ENCODE measurements around the gene PRODH2. TPM values are rescaled to one million over a fixed set of nuclear protein-coding genes. Genes with fewer than 3 reads are reported as not detected.

PRODH2 gene
- total and polyA plus RNA-seq, 12 donors: 0.07 to 0.46 TPM; not detected in 10

DNA sequence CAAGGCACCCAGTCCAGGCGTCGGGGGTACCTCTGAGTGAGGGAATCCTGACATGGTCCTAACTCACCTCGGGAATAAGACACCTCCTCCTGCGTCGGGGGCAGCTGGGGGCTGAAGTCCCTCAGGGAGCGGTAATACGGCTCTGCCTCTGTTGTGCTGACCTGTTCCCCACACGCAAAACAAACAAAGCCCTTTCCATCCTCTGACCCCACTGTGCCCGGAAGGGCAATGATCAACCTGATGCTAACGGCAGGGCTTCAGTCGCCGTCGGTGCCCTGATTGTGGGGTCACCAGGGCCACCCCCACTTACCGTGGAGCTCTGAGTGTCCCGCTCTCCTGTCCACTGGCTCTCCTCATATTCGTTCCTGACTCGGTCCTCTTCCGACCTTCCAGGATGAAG is 18.3 kb upstream of the PRODH2 start:
- H3K36me3 ChIP-seq (replicated peaks in 1 of 2): no peaks in the 10 kb centered on the region
- no peak overlapping the region for H3K4me3 ChIP-seq
- H3K9me3 ChIP-seq (replicated peaks in 1 of 3): no peaks in the 10 kb centered on the region
- H3K27ac ChIP-seq: no peak overlapping the region
- intact Hi-C loops (cut with DNase I): no loop called here
- 66 to 73% (median 69%) methylated on average over 13 to 18 of the region's 18 CpGs; no CpG with 5 or more reads in 1 of the 4 donors for WGBS, 4 donors
- TF ChIP-seq POLR2A (IDR thresholded peaks at IDR 0.05): no peak
- TF ChIP-seq, protein P1, sequence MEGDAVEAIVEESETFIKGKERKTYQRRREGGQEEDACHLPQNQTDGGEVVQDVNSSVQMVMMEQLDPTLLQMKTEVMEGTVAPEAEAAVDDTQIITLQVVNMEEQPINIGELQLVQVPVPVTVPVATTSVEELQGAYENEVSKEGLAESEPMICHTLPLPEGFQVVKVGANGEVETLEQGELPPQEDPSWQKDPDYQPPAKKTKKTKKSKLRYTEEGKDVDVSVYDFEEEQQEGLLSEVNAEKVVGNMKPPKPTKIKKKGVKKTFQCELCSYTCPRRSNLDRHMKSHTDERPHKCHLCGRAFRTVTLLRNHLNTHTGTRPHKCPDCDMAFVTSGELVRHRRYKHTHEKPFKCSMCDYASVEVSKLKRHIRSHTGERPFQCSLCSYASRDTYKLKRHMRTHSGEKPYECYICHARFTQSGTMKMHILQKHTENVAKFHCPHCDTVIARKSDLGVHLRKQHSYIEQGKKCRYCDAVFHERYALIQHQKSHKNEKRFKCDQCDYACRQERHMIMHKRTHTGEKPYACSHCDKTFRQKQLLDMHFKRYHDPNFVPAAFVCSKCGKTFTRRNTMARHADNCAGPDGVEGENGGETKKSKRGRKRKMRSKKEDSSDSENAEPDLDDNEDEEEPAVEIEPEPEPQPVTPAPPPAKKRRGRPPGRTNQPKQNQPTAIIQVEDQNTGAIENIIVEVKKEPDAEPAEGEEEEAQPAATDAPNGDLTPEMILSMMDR (IDR thresholded peaks at IDR 0.05): no peak
- DNase-seq: no peak
- no peaks in the 10 kb centered on the region for H3K4me1 ChIP-seq (replicated peaks in 1 of 2)
- H3K27me3 ChIP-seq: peaks cover 7% of the 10 kb centered on the region

DNA sequence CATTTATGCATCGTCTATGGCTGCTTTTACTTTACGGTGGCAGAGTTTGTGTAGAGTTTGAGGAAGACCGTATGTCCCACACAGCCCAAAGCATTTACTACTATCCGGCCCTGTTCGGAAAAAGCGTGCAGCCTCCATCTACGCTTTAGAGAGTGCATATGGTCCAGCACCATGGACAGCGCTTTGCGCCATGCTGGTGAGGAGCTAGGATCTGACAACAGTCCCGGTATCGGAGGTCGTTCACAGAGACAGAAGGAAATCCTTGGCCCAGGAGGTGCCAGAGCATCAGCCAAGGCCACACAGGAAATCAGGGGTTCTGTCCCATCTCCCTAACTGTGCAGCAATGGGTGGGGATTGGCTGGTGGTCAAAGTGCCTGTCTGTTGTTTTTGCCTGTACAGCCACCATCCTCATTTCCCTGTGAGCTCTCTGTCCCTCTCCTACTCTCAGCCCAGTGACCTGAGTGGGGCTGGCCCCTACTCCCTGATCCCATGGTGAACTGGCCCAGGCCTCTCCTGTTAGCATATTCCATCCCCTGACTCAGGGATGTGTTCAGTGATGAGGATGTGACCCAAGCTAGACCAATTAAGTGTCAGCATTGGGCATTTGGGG is 16.2 kb upstream of the PRODH2 start:
- no peaks in the 10 kb centered on the region for H3K4me1 ChIP-seq (replicated peaks in 1 of 2)
- H3K27ac ChIP-seq: no peak overlapping the region
- intact Hi-C loops (cut with DNase I): no loop called here
- H3K27me3 ChIP-seq: peaks cover 11% of the 10 kb centered on the region
- WGBS, 4 donors: 9 to 18% (median 13%) methylated on average over 8 to 12 of the region's 12 CpGs
- TF ChIP-seq, protein P1 (IDR thresholded peaks at IDR 0.05): no peak
- TF ChIP-seq POLR2A (IDR thresholded peaks at IDR 0.05): no peak
- no peak overlapping the region for H3K4me3 ChIP-seq
- no peaks in the 10 kb centered on the region for H3K9me3 ChIP-seq (replicated peaks in 1 of 3)
- DNase-seq: peak; percentile 53 to 79 (median 70)
- H3K36me3 ChIP-seq (replicated peaks in 1 of 2): no peaks in the 10 kb centered on the region

DNA sequence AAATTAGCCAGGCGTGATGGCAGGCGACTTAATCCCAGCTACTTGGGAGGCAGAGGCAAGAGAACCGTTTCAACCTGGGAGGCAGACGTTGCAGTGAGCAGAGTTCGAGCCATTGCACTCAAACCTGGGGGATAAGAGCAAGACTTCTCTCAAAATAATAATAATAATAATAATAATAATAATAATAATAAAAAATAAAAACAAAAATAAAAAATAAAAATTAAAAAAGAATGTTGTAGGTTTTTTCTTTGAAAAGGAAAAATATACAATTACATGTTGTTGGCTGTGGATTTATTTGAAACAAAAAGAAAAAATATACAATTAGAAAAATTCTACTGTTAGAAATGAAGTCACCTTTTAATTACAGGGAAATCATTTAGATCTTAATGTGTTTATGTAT is 11.5 kb upstream of the PRODH2 start:
- no peak for TF ChIP-seq POLR2A (IDR thresholded peaks at IDR 0.05)
- TF ChIP-seq, protein P1 (IDR thresholded peaks at IDR 0.05): no peak
- no peaks in the 10 kb centered on the region for H3K9me3 ChIP-seq (replicated peaks in 1 of 3)
- H3K27ac ChIP-seq: no peak overlapping the region
- H3K4me3 ChIP-seq: no peak overlapping the region
- intact Hi-C loops (cut with DNase I): no loop called here
- H3K4me1 ChIP-seq (replicated peaks in 1 of 2): no peaks in the 10 kb centered on the region
- peaks cover 5% of the 10 kb centered on the region for H3K27me3 ChIP-seq
- WGBS, 4 donors: 73 to 85% (median 77%) methylated on average over 5 of the region's 5 CpGs
- DNase-seq: no peak
- no peaks in the 10 kb centered on the region for H3K36me3 ChIP-seq (replicated peaks in 1 of 2)

DNA sequence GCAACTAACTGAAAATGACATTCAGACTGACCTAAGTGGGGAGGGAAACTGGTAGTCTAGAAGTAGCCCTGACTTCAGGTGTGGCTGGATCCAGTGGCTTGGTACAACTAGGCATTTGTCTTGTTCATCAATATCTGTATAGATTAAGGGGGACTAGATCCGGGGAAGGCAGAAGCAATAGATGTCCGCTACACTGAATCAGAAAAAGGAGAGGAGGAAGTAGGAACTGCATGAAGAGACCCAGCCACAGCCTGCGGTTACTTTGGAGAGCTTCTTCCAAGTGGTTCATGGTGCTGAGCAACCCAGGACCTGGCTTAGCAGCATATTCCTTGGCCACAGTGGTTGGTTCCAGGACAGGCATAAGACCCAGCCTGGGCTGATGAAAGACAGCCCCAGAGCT is 9.9 kb upstream of the PRODH2 start:
- H3K9me3 ChIP-seq (replicated peaks in 1 of 3): no peaks in the 10 kb centered on the region
- TF ChIP-seq, protein P1 (IDR thresholded peaks at IDR 0.05): no peak
- 51 to 81% (median 64%) methylated on average over 3 of the region's 3 CpGs for WGBS, 4 donors
- H3K4me3 ChIP-seq: no peak overlapping the region
- H3K27me3 ChIP-seq: peaks cover 5% of the 10 kb centered on the region
- no peak overlapping the region for H3K27ac ChIP-seq
- H3K36me3 ChIP-seq (replicated peaks in 1 of 2): no peaks in the 10 kb centered on the region
- DNase-seq: no peak
- intact Hi-C loops (cut with DNase I): no loop called here
- no peaks in the 10 kb centered on the region for H3K4me1 ChIP-seq (replicated peaks in 1 of 2)
